Loucy (cell line): ENCODE data around the gene WBP2.

ENCODE experiments used
- H2AFZ ChIP-seq: fragments of 200-600 bp; sonication (generic); 2 replicates; pipeline ENCODE4 v1.6.0; 2016; ENCODE audit warnings: antibody characterized with exemption, mild to moderate bottlenecking, low read length, moderate library complexity
- H3F3A ChIP-seq: fragments of 200-600 bp; 2 replicates; pipeline ENCODE4 v1.6.0; 2016; ENCODE audit warnings: antibody characterized with exemption, low read depth, mild to moderate bottlenecking
- H3K27me3 ChIP-seq: fragments of 200-600 bp; sonication (generic); 2 replicates; pipeline ENCODE4 v1.6.1; 2014; ENCODE audit warnings: low read length, mild to moderate bottlenecking; ENCODE audit not compliant: insufficient read depth, poor library complexity, severe bottlenecking
- H3K36me3 ChIP-seq: fragments of 200-600 bp; sonication (generic); 2 replicates; pipeline ENCODE4 v1.6.1; 2016; ENCODE audit warnings: low read length; ENCODE audit not compliant: insufficient read depth
- H3K4me1 ChIP-seq: fragments of 200-600 bp; sonication (generic); 2 replicates; pipeline ENCODE4 v1.5.1; 2014; ENCODE audit warnings: low read length, mild to moderate bottlenecking; ENCODE audit not compliant: insufficient read depth, poor library complexity, severe bottlenecking
- H3K4me2 ChIP-seq: fragments of 200-600 bp; sonication (generic); 2 replicates; pipeline ENCODE4 v1.6.0; 2014; ENCODE audit warnings: antibody characterized with exemption, low read length, low read depth, mild to moderate bottlenecking; ENCODE audit not compliant: poor library complexity, severe bottlenecking
- H3K4me3 ChIP-seq: fragments of 200-600 bp; sonication (generic); 2 replicates; pipeline ENCODE4 v1.5.1; 2014; ENCODE audit warnings: low read length, mild to moderate bottlenecking, mixed read lengths; ENCODE audit not compliant: poor library complexity, severe bottlenecking
- H3K79me2 ChIP-seq: fragments of 200-600 bp; sonication (generic); 2 replicates; pipeline ENCODE4 v1.6.1; 2014; ENCODE audit warnings: low read length; ENCODE audit not compliant: insufficient read depth
- H3K9ac ChIP-seq: fragments of 200-600 bp; sonication (generic); 2 replicates; pipeline ENCODE4 v1.6.0; 2014; ENCODE audit warnings: mild to moderate bottlenecking, low read depth, low read length, moderate library complexity; ENCODE audit not compliant: poor library complexity, severe bottlenecking
- H3K9me2 ChIP-seq: fragments of 200-600 bp; sonication (generic); replicated peaks from 2 replicates; pipeline ENCODE4 v1.6.1; 2016; ENCODE audit warnings: low read depth, low read length, mixed read lengths
- H3K9me3 ChIP-seq: fragments of 200-600 bp; sonication (generic); 2 replicates; pipeline ENCODE4 v1.6.1; 2014; ENCODE audit warnings: mild to moderate bottlenecking, antibody characterized with exemption, low read length, low read depth; ENCODE audit not compliant: insufficient read depth
- H4K20me1 ChIP-seq: fragments of 200-600 bp; sonication (generic); 2 replicates; pipeline ENCODE4 v1.6.0; 2014; ENCODE audit warnings: antibody characterized with exemption, low read length, mild to moderate bottlenecking; ENCODE audit not compliant: insufficient read depth, poor library complexity, severe bottlenecking
- EZH2phosphoT487 ChIP-seq: fragments of 200-600 bp; IDR thresholded peaks from 2 replicates; pipeline ENCODE4 v1.6.1; 2018; ENCODE audit warnings: antibody characterized with exemption, mild to moderate bottlenecking, moderate library complexity, borderline replicate concordance
- TF ChIP-seq, protein P1 (sequence below): fragments of 200-600 bp; sonication (generic); conservative IDR thresholded peaks from 2 replicates; pipeline ENCODE4 v1.5.1; 2014; ENCODE audit warnings: mild to moderate bottlenecking, antibody characterized with exemption, low read length

The WBP2 gene

DNA sequence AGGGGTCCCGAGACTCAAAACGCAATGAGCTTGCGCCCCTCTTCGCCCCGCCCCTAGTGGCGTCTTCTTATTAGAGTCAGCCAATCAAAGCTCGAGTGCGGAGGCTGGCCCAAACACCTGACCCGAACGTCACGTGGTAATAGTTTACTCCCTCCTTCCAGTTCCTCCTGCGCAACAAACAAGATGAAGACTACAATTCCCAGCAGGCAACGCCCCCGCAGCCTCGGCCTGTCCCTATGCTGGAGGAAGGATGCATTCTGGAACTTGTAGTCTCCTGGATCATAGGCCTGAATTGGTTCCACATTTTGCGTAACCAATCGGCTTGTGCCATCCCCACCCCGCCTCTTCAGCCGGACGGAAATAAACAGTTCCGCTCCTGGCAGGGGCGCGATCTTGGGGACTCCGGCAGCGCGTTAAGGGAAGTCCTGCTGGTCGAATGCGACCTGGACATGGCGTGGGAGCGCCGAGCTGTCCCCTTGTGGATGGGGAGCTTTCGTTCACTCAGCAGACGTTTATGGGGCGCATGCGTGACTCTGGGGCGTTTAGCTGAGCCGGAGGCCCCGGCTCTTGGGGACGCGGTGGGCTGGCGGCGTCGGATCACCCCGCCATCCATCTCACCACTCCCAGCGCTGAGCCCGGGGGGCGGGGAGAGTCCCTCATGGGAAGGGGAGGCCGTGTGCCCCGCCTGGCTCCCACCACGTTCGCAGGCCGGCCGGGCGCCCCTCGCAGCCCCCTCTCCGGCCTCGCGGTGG, at the start of gene WBP2:
WBP2 (minus strand) TSS at position 26 of the 752 bp plus-strand sequence. CDS start 38 bp downstream, outside the sequence.
- peaks cover 4% of the 10 kb centered on the region; the same call in 1 of the 2 replicates for H3K36me3 ChIP-seq
- H3K9me3 ChIP-seq, result no peaks in the 10 kb centered on the region
- H3K9me2 ChIP-seq, result no peaks in the 10 kb centered on the region
- no peaks in the 10 kb centered on the region for H3K27me3 ChIP-seq
- H3K9ac ChIP-seq, result peak within 1 kb of the TSS; percentile 87
- peak within 1 kb of the TSS; percentile 91 for H3K4me3 ChIP-seq
- peaks cover 30% of the 10 kb centered on the region for H3K4me1 ChIP-seq
- peak within 1 kb of the TSS; percentile 30 for H2AFZ ChIP-seq
- peak within 1 kb of the TSS; percentile 99 for H3K4me2 ChIP-seq
- peaks cover 6% of the 10 kb centered on the region; the same call in 1 of the 2 replicates for H3F3A ChIP-seq
- no peak for TF ChIP-seq EZH2phosphoT487
- TF ChIP-seq, protein P1, sequence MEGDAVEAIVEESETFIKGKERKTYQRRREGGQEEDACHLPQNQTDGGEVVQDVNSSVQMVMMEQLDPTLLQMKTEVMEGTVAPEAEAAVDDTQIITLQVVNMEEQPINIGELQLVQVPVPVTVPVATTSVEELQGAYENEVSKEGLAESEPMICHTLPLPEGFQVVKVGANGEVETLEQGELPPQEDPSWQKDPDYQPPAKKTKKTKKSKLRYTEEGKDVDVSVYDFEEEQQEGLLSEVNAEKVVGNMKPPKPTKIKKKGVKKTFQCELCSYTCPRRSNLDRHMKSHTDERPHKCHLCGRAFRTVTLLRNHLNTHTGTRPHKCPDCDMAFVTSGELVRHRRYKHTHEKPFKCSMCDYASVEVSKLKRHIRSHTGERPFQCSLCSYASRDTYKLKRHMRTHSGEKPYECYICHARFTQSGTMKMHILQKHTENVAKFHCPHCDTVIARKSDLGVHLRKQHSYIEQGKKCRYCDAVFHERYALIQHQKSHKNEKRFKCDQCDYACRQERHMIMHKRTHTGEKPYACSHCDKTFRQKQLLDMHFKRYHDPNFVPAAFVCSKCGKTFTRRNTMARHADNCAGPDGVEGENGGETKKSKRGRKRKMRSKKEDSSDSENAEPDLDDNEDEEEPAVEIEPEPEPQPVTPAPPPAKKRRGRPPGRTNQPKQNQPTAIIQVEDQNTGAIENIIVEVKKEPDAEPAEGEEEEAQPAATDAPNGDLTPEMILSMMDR, result peak; percentile 66
- peaks cover 7% of the 10 kb centered on the region for H4K20me1 ChIP-seq
- peaks cover 24% of the 10 kb centered on the region for H3K79me2 ChIP-seq

DNA sequence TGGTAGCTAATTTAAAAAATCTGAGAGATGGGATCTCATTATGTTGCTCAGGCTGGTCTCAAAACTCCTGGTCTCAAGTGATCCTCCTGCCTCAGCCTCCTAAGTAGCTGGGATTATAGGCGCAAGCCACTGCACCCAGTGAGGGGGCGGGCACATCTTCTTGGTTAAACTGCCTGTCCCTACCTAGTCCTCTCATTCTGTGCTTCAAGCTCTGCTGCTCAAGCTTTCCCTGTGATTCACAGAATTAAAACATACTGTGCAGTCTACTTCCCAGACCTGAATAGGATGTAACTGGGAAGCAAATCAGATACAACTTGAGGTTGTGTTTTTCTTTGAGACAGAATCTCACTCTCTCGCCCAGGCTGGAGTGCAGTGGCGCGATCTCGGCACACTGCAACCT, 47.3 kb upstream of the WBP2 start:
- no peak for TF ChIP-seq EZH2phosphoT487
- TF ChIP-seq, protein P1, result no peak
- peaks cover 23% of the 10 kb centered on the region for H3K4me1 ChIP-seq
- peaks cover 6% of the 10 kb centered on the region for H4K20me1 ChIP-seq
- no peak overlapping the region for H3K4me3 ChIP-seq
- no peak overlapping the region for H3K9ac ChIP-seq
- H2AFZ ChIP-seq, result no peak overlapping the region
- H3K79me2 ChIP-seq, result peaks cover 32% of the 10 kb centered on the region
- no peaks in the 10 kb centered on the region for H3K9me2 ChIP-seq
- peaks cover 2% of the 10 kb centered on the region for H3F3A ChIP-seq
- H3K9me3 ChIP-seq, result no peaks in the 10 kb centered on the region
- peaks cover 28% of the 10 kb centered on the region; the same call in 1 of the 2 replicates for H3K36me3 ChIP-seq
- no peak overlapping the region for H3K4me2 ChIP-seq
- no peaks in the 10 kb centered on the region for H3K27me3 ChIP-seq

DNA sequence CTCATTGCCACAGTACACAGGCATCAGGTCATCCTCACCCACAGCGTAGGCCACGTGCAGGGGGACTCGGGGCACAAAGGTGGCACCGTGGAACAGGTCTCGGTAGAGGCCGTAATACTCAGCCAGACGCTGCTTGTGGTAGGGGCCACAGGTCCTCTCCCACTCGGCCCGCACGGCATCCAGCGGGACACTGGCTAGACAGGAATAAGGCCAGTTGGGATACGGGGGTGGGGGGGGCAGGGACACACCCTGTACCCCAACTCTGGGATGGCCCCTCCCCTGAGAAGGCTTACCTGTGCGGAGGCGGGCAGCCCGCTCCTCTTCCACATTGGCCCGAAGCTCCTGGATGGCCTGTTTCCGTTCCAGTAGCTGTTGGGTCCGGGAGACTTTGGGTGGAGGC, 46.6 kb upstream of the WBP2 start:
- H3K36me3 ChIP-seq, result peaks cover 28% of the 10 kb centered on the region; the same call in 1 of the 2 replicates
- H3K9me3 ChIP-seq, result no peaks in the 10 kb centered on the region

More for the DNA sequence above, 46.6 kb upstream of the WBP2 start:
- peaks cover 6% of the 10 kb centered on the region for H4K20me1 ChIP-seq
- peaks cover 32% of the 10 kb centered on the region for H3K79me2 ChIP-seq
- peaks cover 5% of the 10 kb centered on the region for H3F3A ChIP-seq
- TF ChIP-seq, protein P1, result no peak
- TF ChIP-seq EZH2phosphoT487, result no peak
- no peak overlapping the region for H3K4me2 ChIP-seq
- no peak overlapping the region for H3K9ac ChIP-seq
- H3K27me3 ChIP-seq, result no peaks in the 10 kb centered on the region
- H2AFZ ChIP-seq, result no peak overlapping the region
- H3K4me1 ChIP-seq, result peaks cover 28% of the 10 kb centered on the region
- H3K4me3 ChIP-seq, result no peak overlapping the region
- no peaks in the 10 kb centered on the region for H3K9me2 ChIP-seq
